ENCODE results near the gene WSB1. TPM values are rescaled to one million over a fixed set of nuclear protein-coding genes. Genes with fewer than 3 reads are reported as not detected.

WSB1 gene
- total and polyA plus RNA-seq, 8 donors: 15.7 to 531 (median 113) TPM

- Histone ChIP-seq H3K27ac (peak overlapping the region in 3 of 5 donors; percentile 93 to 97 (median 95)), H3K4me1 (peaks cover 13 to 17% (median 16%) of the 10 kb centered on the region in 4 donors), H3K9me3 (no peaks in the 10 kb centered on the region), H3K4me3 (peak overlapping the region in 3 of 4 donors; percentile 53 to 62 (median 58)), H3K27me3 (no peaks in the 10 kb centered on the region), H3K36me3 (no peaks in the 10 kb centered on the region)
- TF ChIP-seq POLR2A (IDR thresholded peaks at IDR 0.05) (no peak), EP300 (IDR thresholded peaks at IDR 0.05) (no peak), CTCF (IDR thresholded peaks at IDR 0.05) (no peak), POLR2AphosphoS5 (IDR thresholded peaks at IDR 0.05) (no peak)
- WGBS, 5 donors: 69 to 76% (median 70%) methylated on average over 6 to 8 of the region's 8 CpGs
- peak in 1 of 2 donors; percentile 48 for DNase-seq
- intact Hi-C loops (cut with DNase I; ENCODE audit: low total_unique reads): no loop called here
Measured at GRCh38 chr17:27354491-27355081, 60.7 kb downstream of the WSB1 start.

- intact Hi-C loops (cut with DNase I; ENCODE audit: low total_unique reads): no loop called here
- H3K27ac ChIP-seq: no peak overlapping the region
- no peaks in the 10 kb centered on the region for H3K36me3 ChIP-seq
- no peak for TF ChIP-seq EP300 (IDR thresholded peaks at IDR 0.05)
- no peak for TF ChIP-seq POLR2A (IDR thresholded peaks at IDR 0.05)
- no peak for TF ChIP-seq CTCF (IDR thresholded peaks at IDR 0.05)
- no peak for TF ChIP-seq POLR2AphosphoS5 (IDR thresholded peaks at IDR 0.05)
- no peaks in the 10 kb centered on the region for H3K9me3 ChIP-seq
- no peak overlapping the region for H3K4me3 ChIP-seq
- no peaks in the 10 kb centered on the region for H3K27me3 ChIP-seq
- DNase-seq: no peak
- 76 to 84% (median 80%) methylated on average over 4 of the region's 4 CpGs for WGBS, 5 donors
- peaks cover 13 to 17% (median 16%) of the 10 kb centered on the region in 4 donors for H3K4me1 ChIP-seq
Measured at GRCh38 chr17:27355419-27355818, 61.5 kb downstream of the WSB1 start.

- Histone ChIP-seq H3K4me3 (no peak overlapping the region), H3K27me3 (no peaks in the 10 kb centered on the region), H3K36me3 (no peaks in the 10 kb centered on the region), H3K9me3 (no peaks in the 10 kb centered on the region), H3K4me1 (peaks cover 13 to 17% (median 16%) of the 10 kb centered on the region in 4 donors), H3K27ac (no peak overlapping the region)
- DNase-seq: no peak
- intact Hi-C loops (cut with DNase I; ENCODE audit: low total_unique reads): no loop called here
- no peak for TF ChIP-seq EP300 (IDR thresholded peaks at IDR 0.05)
- no peak for TF ChIP-seq POLR2A (IDR thresholded peaks at IDR 0.05)
- TF ChIP-seq CTCF (IDR thresholded peaks at IDR 0.05): no peak
- no peak for TF ChIP-seq POLR2AphosphoS5 (IDR thresholded peaks at IDR 0.05)
- 83 to 95% (median 87%) methylated on average over 8 of the region's 8 CpGs for WGBS, 5 donors
Measured at GRCh38 chr17:27356091-27356705, 62.3 kb downstream of the WSB1 start.

- Histone ChIP-seq H3K27me3 (no peaks in the 10 kb centered on the region), H3K4me3 (no peak overlapping the region), H3K9me3 (no peaks in the 10 kb centered on the region), H3K27ac (no peak overlapping the region), H3K36me3 (no peaks in the 10 kb centered on the region), H3K4me1 (peaks cover 13 to 17% (median 16%) of the 10 kb centered on the region in 4 donors)
- TF ChIP-seq POLR2A (IDR thresholded peaks at IDR 0.05): no peak
- WGBS, 5 donors: 76 to 85% (median 79%) methylated on average over 5 of the region's 5 CpGs
- no peak for DNase-seq
- intact Hi-C loops (cut with DNase I; ENCODE audit: low total_unique reads): no loop called here
Measured at GRCh38 chr17:27357236-27357635, 63.3 kb downstream of the WSB1 start.

GRCh38 chr17:27360507-27360906 lies 66.6 kb downstream of the WSB1 start:
- no peak for TF ChIP-seq POLR2A (IDR thresholded peaks at IDR 0.05)
- TF ChIP-seq EP300 (IDR thresholded peaks at IDR 0.05): no peak
- no peak for TF ChIP-seq POLR2AphosphoS5 (IDR thresholded peaks at IDR 0.05)
- no peak for TF ChIP-seq CTCF (IDR thresholded peaks at IDR 0.05)
- no peak overlapping the region for H3K4me3 ChIP-seq
- no peak for DNase-seq
- H3K27ac ChIP-seq: no peak overlapping the region
- intact Hi-C loops (cut with DNase I; ENCODE audit: low total_unique reads): no loop called here
- H3K9me3 ChIP-seq: no peaks in the 10 kb centered on the region
- no peaks in the 10 kb centered on the region for H3K27me3 ChIP-seq
- WGBS, 5 donors: 63 to 80% (median 67%) methylated on average over 8 of the region's 8 CpGs
- H3K36me3 ChIP-seq: no peaks in the 10 kb centered on the region
- H3K4me1 ChIP-seq: peaks cover 0 to 9% (median 3%) of the 10 kb centered on the region in 4 donors

Data from stomach (tissue), 9 donors.